AG04449 (cell line): ENCODE data around the gene SPATA21.

ENCODE experiments used
- CTCF ChIA-PET: fragments of 350-600 bp; formaldehyde crosslinking; extraction: SDS; loops from one replicate; lab custom pipeline; 2021; ENCODE audit warnings: antibody characterized with exemption; lab: Yijun Ruan, JAX
- POLR2A ChIA-PET: fragments of 400-600, 350-600 bp; formaldehyde crosslinking; extraction: SDS; loops from one replicate; lab custom pipeline; 2020; ENCODE audit warnings: antibody characterized with exemption, inconsistent platforms; lab: Yijun Ruan, JAX
- DNase-seq: peaks from one replicate; pipeline ENCODE4 v3.0.0-alpha.2; 2010; ENCODE audit warnings: low read depth, low spot score
- H3K4me3 ChIP-seq: 2 replicates; pipeline ENCODE4 v1.5.1; 2011; ENCODE audit warnings: low read depth, mild to moderate bottlenecking, control low read depth, low read length
- CTCF ChIP-seq: IDR thresholded peaks from one replicate; pipeline ENCODE4 v1.5.1; 2011; ENCODE audit warnings: mild to moderate bottlenecking, moderate library complexity, low read length, control low read depth, inconsistent platforms; ENCODE audit not compliant: insufficient read depth; ENCODE audit errors: missing control alignments

SPATA21 gene

GRCh38 chr1:16375521-16376340 is 61.5 kb downstream of the SPATA21 start:
- POLR2A ChIA-PET, result interaction anchor here (0.6 kb wide), 1 partner anchor 39 kb away, joined by 3 read pairs; no protein-coding TSS in a partner anchor
- TF ChIP-seq CTCF, result no peak
- H3K4me3 ChIP-seq, result no peak overlapping the region
- CTCF ChIA-PET, result interaction anchor here (0.9 to 3.3 kb wide), 6 partner anchors 10 to 293 kb away, joined by 3 to 10 read pairs (median 4); partner anchors contain the start of genes FBXO42 and NECAP2
- no peak for DNase-seq

GRCh38 chr1:16374266-16374665 is 63.0 kb downstream of the SPATA21 start:
- no peak for DNase-seq
- TF ChIP-seq CTCF, result no peak
- CTCF ChIA-PET, result interaction anchor here (0.7 to 3.3 kb wide), 4 partner anchors 9 to 66 kb away, joined by 3 to 10 read pairs (median 6); partner anchors contain the start of gene NECAP2
- POLR2A ChIA-PET, result interaction anchor here (0.8 to 1.3 kb wide), 2 partner anchors 18 to 22 kb away, joined by 3 read pairs; no protein-coding TSS in a partner anchor
- H3K4me3 ChIP-seq, result no peak overlapping the region

GRCh38 chr1:16372535-16373285 is 64.5 kb downstream of the SPATA21 start:
- ChIA-PET CTCF (interaction anchor here (0.6 to 3.3 kb wide), 4 partner anchors 16 to 69 kb away, joined by 4 to 10 read pairs (median 8); partner anchors contain the start of gene NECAP2), POLR2A (interaction anchor here (1.5 kb wide), 1 partner anchor 13 kb away, joined by 3 read pairs; no protein-coding TSS in a partner anchor)
- no peak overlapping the region for H3K4me3 ChIP-seq
- no peak for DNase-seq
- no peak for TF ChIP-seq CTCF

GRCh38 chr1:16371725-16372124 is 65.5 kb downstream of the SPATA21 start:
- no peak for DNase-seq
- CTCF ChIA-PET, result interaction anchor here (0.8 to 1.5 kb wide), 2 partner anchors 19 to 69 kb away, joined by 5 to 9 read pairs; partner anchors contain the start of genes FBXO42 and NECAP2
- POLR2A ChIA-PET, result interaction anchor here (1.5 kb wide), 1 partner anchor 14 kb away, joined by 3 read pairs; no protein-coding TSS in a partner anchor
- TF ChIP-seq CTCF, result no peak
- no peak overlapping the region for H3K4me3 ChIP-seq

GRCh38 chr1:16369821-16370220 is 67.4 kb downstream of the SPATA21 start:
- ChIA-PET POLR2A (no interaction called here), CTCF (no interaction called here)
- no peak overlapping the region for H3K4me3 ChIP-seq
- DNase-seq, result no peak
- no peak for TF ChIP-seq CTCF
